ENCODE data around the gene CALM1.
A peak's percentile ranks its signal among the peaks of the same experiment; 100 is the strongest.

The CALM1 gene

DNA sequence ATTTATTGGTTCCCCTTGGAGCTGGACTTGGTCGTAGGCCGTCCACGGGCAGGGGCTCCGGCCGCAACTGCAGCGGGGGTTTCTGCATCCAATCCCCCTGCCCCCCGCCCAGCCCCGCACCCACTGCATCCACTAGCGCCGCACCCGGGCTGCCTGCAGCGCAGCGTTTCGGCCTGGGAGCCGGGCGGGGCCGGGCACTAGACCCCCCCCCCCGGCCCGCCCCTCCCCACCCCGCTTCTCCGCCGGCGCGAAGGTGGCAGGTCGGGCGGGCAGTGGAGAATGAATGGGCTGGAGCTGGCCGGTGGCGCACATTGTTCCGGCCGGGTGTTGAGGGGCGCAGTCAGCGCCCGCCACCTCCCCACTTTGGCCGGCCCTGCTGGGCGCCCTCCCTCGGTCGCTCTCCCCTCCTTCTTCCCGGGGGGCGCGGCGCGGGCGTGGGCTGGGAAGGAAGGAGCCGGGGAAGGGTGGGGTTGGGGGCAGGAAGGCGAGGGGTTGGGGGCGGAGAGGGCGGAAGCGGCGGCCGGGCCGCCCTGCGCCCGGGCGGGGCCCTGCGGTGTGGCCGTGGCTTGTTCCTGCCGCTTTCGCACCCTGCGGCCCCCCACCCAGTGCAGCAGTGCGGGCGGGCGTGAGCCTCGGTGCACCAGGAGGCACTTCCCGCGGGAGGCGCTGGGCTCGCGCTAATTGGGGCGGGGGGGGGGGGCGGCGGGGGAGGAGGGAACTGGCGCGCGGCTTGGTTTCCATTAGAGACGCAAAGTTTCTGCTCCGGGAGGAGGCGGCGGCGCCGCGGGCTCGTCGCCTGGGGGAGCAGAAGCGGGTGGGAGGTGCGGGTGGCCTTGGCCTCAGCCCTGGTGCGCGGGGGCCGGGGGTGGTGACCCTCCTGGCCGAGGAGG is 841 bp downstream of the CALM1 start:
- H3K27ac ChIP-seq, result peak overlapping the region; percentile 86
- TF ChIP-seq, protein P1, sequence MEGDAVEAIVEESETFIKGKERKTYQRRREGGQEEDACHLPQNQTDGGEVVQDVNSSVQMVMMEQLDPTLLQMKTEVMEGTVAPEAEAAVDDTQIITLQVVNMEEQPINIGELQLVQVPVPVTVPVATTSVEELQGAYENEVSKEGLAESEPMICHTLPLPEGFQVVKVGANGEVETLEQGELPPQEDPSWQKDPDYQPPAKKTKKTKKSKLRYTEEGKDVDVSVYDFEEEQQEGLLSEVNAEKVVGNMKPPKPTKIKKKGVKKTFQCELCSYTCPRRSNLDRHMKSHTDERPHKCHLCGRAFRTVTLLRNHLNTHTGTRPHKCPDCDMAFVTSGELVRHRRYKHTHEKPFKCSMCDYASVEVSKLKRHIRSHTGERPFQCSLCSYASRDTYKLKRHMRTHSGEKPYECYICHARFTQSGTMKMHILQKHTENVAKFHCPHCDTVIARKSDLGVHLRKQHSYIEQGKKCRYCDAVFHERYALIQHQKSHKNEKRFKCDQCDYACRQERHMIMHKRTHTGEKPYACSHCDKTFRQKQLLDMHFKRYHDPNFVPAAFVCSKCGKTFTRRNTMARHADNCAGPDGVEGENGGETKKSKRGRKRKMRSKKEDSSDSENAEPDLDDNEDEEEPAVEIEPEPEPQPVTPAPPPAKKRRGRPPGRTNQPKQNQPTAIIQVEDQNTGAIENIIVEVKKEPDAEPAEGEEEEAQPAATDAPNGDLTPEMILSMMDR (IDR thresholded peaks at IDR 0.05), result peak; percentile 10; the same call in 1 of the 2 replicates
- TF ChIP-seq ZFX (IDR thresholded peaks at IDR 0.05; ENCODE audit: borderline replicate concordance), result no peak

DNA sequence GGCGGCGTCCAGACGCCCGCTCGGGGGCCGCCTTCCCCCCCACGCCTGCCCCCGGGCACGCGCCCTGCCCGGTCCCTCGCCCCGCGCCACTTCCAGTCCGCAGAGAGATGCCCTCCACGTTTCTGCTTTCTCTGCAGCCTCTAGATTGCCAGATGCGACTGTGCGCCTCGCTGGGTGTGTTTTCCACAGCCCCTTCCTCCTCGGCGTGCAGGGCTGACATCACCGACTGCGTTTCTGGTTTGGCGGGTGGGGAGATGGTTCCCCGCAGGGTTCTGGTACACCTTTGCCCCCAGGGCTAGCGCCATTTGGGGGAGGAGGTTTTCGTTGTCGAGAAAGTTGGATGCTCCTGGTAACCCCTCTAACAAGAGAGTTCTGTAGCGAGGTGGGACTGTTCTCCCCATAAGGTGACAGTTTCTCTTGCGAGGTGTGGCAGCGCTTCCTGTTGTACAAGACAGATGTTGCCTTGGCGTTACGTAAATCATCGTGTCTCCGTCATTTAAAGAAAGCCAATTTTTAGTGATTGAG is 1.5 kb downstream of the CALM1 start:
- peak overlapping the region; percentile 86 for H3K27ac ChIP-seq
- TF ChIP-seq, protein P1 (IDR thresholded peaks at IDR 0.05), result no peak
- TF ChIP-seq ZFX (IDR thresholded peaks at IDR 0.05; ENCODE audit: borderline replicate concordance), result no peak

DNA sequence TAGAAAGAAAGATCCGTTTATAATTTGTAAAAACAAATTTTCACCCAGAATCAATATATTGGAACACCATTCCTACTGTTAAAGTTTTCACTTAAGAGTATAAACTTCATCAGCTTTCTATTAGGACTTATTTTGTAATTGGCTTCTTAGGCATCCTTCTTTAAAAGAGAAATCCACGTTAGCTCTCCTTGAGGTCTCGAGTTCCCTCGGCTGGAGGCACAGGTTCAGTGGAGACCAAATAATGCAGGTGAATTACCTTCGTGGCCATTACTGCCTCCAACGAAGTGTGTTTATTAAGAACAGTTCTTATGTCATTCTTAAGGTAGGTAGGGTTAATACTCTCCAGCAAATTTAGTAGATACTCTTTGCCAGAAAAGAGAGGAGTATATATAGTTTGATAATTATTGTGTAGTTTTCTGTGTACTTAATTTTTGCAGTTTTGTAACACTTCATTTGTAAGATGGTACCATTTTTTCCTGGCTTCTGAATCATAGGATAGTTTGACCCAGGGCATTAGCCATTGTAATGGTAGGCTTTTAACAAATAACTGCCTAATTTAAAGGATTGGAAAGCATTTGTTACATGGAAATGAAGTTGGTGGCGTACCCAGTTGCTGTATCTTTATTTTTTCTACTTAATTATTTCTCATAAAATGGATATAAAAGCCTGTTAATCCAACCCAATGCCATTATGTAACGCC is 2.2 kb downstream of the CALM1 start:
- TF ChIP-seq, protein P1 (IDR thresholded peaks at IDR 0.05), result no peak
- no peak for TF ChIP-seq ZFX (IDR thresholded peaks at IDR 0.05; ENCODE audit: borderline replicate concordance)
- peak overlapping the region; percentile 86 for H3K27ac ChIP-seq

DNA sequence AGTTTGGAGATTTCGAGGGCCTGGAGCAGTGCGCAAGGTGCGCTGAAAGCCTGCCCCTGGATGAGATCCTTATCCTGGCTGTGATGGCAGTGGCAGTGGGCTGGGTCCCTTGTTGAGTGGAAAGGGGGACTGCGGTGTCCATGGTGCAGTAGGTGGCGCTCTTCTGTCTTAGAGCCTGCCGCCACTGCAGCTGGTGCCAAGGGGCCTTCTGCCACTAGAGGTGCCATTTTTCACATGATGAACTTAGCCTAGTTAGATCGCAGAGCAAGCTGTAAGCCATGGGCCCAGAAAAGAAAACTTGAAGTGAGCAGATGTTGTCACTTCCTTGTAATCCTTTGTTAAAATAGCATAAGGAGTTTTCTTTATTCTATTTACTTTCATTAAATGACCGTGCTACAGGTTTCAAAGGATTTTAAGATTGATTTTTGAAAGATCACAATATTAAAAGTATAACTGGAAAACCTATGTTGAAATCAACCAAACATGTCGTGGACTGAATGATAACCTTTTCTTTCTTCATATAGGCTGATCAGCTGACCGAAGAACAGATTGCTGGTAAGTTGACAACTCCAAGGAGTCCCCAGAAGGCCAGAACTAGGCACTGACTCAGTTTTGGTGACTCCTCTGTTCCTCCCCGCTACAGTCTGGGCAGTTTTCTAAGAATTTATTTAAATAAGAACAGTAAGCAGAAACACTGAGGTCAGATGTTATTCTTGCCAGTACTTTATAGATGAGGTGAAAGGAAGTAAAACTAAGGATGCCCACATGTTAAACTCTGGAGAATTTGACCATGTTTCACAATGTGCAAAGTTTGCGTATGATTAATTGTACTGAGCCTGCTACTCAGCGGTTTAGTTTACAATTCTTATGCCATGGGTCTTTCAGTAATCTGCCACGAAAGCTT is 3.0 kb downstream of the CALM1 start:
- no peak for TF ChIP-seq ZFX (IDR thresholded peaks at IDR 0.05; ENCODE audit: borderline replicate concordance)
- TF ChIP-seq, protein P1 (IDR thresholded peaks at IDR 0.05), result peak; percentile 99
- H3K27ac ChIP-seq, result peak overlapping the region; percentile 86; the same call in 1 of the 2 replicates

DNA sequence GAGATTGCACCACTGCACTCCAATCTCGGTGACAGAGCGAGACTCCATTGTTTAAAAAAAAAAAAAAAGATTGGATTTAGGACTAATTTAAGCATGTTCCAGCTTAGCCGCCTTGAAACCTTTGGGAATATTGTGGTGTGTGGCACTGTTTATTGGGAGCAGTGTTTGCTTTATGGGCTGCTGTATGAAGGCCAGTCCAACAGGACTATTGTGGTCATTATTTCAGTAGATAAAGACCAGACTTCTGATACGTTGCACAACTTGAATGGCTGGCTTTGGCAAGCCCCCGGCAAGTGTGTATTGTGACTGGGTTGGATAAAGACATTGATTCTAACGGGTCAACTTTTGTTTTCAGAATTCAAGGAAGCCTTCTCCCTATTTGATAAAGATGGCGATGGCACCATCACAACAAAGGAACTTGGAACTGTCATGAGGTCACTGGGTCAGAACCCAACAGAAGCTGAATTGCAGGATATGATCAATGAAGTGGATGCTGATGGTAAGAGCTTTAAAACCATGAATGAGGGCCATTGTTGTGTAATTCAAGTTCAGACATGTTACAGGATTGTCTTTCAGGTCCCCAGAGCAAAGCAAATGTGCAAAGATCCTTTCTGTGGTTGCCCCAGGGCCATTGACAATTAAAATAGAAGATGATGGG is 4.2 kb downstream of the CALM1 start:
- no peak for TF ChIP-seq ZFX (IDR thresholded peaks at IDR 0.05; ENCODE audit: borderline replicate concordance)
- TF ChIP-seq, protein P1 (IDR thresholded peaks at IDR 0.05), result no peak
- no peak overlapping the region for H3K27ac ChIP-seq

DNA sequence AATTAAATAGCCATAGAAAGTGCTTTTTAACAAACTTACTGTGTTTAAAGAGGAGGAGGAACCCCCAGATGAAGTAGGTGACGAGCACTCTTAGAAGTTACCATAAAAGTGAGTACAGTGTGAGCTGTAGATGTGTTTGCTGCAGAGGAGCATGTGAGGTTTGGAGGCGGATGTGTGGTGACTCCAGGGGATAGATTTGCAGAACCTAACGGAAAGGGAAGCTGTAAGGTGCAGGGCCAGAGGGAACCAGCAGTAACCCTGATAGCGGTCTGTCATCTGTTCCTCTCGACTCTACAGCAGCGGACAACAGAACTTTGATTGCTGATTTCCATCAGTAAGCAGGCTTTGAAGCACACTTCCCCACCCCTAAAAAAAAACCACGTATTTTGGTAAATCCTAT is 5.2 kb downstream of the CALM1 start:
- H3K27ac ChIP-seq, result no peak overlapping the region
- TF ChIP-seq, protein P1 (IDR thresholded peaks at IDR 0.05), result no peak
- no peak for TF ChIP-seq ZFX (IDR thresholded peaks at IDR 0.05; ENCODE audit: borderline replicate concordance)
